ENCODE data around the gene GTSE1. TPM values are rescaled to one million over a fixed set of nuclear protein-coding genes. Genes with fewer than 3 reads are reported as not detected.

GTSE1 gene
- total and polyA plus RNA-seq, 2 donors (not counting 1 experiment from before 2014, with no cell fraction given) = 0.17 to 0.39 TPM

GRCh38 chr22:46335201-46336118 lies 38.8 kb downstream of the GTSE1 start, which contains the start of gene TRMU:
TRMU (plus strand) TSS chr22:46335714; CDS start chr22:46335765, 51 bp downstream.
- no peaks in the 10 kb centered on the region for H3K27me3 ChIP-seq (replicated peaks in 1 of 4; ENCODE audit: control extremely low read depth in 1 of 4, control insufficient read depth in 3 of 4, insufficient read depth in 4 of 4, low read length in 3 of 4)
- H3K9me3 ChIP-seq (ENCODE audit: control extremely low read depth in 1 of 3, control insufficient read depth in 2 of 3, insufficient read depth in 1 of 3, low read length in 2 of 3) = peaks cover 0 to 4% (median 0%) of the 10 kb centered on the region in 3 donors
- peaks cover 44% of the 10 kb centered on the region for H3K79me2 ChIP-seq (ENCODE audit: control insufficient read depth, insufficient read depth, low read length)
- intact Hi-C loops (cut with micrococcal nuclease) = loop anchor here (1.0 kb wide), 1 partner anchor 39 kb away; the partner anchor contains the start of gene GTSE1
- H3K4me2 ChIP-seq (replicated peaks; ENCODE audit: low read depth, low read length, poor library complexity, severe bottlenecking) = peak within 1 kb of the TSS; percentile 87
- peak within 1 kb of the TSS; percentile 67 to 90 for H3K27ac ChIP-seq (ENCODE audit: low read length in 2 of 2)
- DNase-seq = peak; percentile 87
- POLR2A ChIA-PET = interaction anchor here (1.1 kb wide), 1 partner anchor 300 kb away, joined by 3 read pairs; no protein-coding TSS in a partner anchor
- no peaks in the 10 kb centered on the region for H3K9me3 Mint-ChIP-seq (ENCODE audit: insufficient read depth)
- H3K9ac ChIP-seq (ENCODE audit: low read length) = peak within 1 kb of the TSS; percentile 85
- CTCF ChIA-PET = interaction anchor here (0.6 kb wide), 1 partner anchor 263 kb away, joined by 4 read pairs; no protein-coding TSS in a partner anchor
- peak within 1 kb of the TSS; percentile 100 for H2AFZ ChIP-seq (ENCODE audit: insufficient read depth, low read depth, low read length, poor library complexity, severe bottlenecking)
- peak within 1 kb of the TSS; percentile 91 for H3K4me3 Mint-ChIP-seq
- TF ChIP-seq, protein P1, sequence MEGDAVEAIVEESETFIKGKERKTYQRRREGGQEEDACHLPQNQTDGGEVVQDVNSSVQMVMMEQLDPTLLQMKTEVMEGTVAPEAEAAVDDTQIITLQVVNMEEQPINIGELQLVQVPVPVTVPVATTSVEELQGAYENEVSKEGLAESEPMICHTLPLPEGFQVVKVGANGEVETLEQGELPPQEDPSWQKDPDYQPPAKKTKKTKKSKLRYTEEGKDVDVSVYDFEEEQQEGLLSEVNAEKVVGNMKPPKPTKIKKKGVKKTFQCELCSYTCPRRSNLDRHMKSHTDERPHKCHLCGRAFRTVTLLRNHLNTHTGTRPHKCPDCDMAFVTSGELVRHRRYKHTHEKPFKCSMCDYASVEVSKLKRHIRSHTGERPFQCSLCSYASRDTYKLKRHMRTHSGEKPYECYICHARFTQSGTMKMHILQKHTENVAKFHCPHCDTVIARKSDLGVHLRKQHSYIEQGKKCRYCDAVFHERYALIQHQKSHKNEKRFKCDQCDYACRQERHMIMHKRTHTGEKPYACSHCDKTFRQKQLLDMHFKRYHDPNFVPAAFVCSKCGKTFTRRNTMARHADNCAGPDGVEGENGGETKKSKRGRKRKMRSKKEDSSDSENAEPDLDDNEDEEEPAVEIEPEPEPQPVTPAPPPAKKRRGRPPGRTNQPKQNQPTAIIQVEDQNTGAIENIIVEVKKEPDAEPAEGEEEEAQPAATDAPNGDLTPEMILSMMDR (IDR thresholded peaks at IDR 0.05) = no peak
- TF ChIP-seq EZH2 (IDR thresholded peaks at IDR 0.05; ENCODE audit: borderline replicate concordance, insufficient read depth, low read depth, low read length, poor library complexity, severe bottlenecking) = no peak
- peak within 1 kb of the TSS; percentile 66 to 93 (median 88) for H3K4me3 ChIP-seq (ENCODE audit: control extremely low read depth in 1 of 5, extremely low read depth in 1 of 5, insufficient read depth in 1 of 5, low read depth in 2 of 5, low read length in 4 of 5)
- peak within 1 kb of the TSS; percentile 90 for H3K27ac Mint-ChIP-seq
- ATAC-seq (ENCODE audit: low read depth) = peak; percentile 92
- H4K20me1 ChIP-seq (ENCODE audit: control insufficient read depth, insufficient read depth, low read length, poor library complexity, severe bottlenecking) = peaks cover 25% of the 10 kb centered on the region
- peaks cover 21% of the 10 kb centered on the region for H3K4me1 Mint-ChIP-seq
- H3K27me3 Mint-ChIP-seq = no peaks in the 10 kb centered on the region
- peaks cover 5 to 25% of the 10 kb centered on the region in 2 experiments for H3K36me3 ChIP-seq (replicated peaks in 1 of 2; ENCODE audit: control extremely low read depth in 1 of 2, control insufficient read depth in 1 of 2, extremely low read depth in 1 of 2, insufficient read depth in 2 of 2, low read length in 1 of 2)
- H3K4me1 ChIP-seq (ENCODE audit: control insufficient read depth in 2 of 2, insufficient read depth in 2 of 2, low read length in 2 of 2) = peaks cover 13 to 16% of the 10 kb centered on the region in 2 donors
- WGBS (ENCODE audit: insufficient coverage) = under 1% methylated on average over 82 of the region's 93 CpGs

Data from B cell (primary cell).